ENCODE data around the gene CIDEA. TPM values are rescaled to one million over a fixed set of nuclear protein-coding genes. Genes with fewer than 3 reads are reported as not detected.
"Not testable (repeated sequence)": the region's sequence is repeated elsewhere in the genome, so short reads cannot be mapped to it uniquely, and the experiment has no call there.

CIDEA gene
- not detected in 2 replicates for total RNA-seq
- long read RNA-seq: 0 reads

DNA sequence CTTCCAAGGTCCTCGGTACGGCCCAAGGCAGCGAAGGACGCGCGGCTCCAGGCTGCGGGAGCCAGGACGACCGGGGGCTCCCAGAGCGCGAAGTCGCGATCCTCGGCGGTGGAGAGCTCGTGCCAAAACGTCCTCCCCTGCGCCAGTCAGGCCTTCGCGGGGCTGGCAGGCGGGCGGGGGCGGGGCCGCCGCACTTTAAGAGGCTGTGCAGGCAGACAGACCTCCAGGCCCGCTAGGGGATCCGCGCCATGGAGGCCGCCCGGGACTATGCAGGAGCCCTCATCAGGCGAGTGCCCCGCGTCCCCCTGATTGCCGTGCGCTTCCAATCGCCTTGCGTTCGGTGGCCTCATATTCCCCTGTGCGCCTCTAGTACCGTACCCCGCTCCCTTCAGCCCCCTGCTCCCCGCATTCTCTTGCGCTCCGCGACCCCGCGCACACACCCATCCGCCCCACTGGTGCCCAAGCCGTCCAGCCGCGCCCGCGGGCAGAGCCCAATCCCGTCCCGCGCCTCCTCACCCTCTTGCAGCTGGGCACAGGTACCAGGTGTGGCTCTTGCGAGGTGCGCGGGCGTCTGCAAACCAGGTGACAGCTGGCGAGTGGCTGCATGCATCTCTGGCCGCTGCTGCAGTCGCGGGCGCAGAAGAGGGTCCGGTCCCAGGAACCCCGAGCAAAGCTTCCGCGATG is at the start of gene CIDEA:
CIDEA (plus strand) TSS at position 226 of the 684 bp plus-strand sequence; CDS start at position 249, 23 bp downstream.
- H3K27ac Mint-ChIP-seq (ENCODE audit: unreplicated experiment): no peak within 1 kb of the TSS
- peaks cover 27% of the 10 kb centered on the region for H3K27me3 Mint-ChIP-seq (ENCODE audit: unreplicated experiment)
- peak within 1 kb of the TSS; percentile 60 for H3K4me3 Mint-ChIP-seq (ENCODE audit: unreplicated experiment)
- no peak for TF ChIP-seq CTCF (IDR thresholded peaks at IDR 0.05)
- DNase-seq (ENCODE audit: extremely low spot score, unreplicated experiment): no peak
- no peaks in the 10 kb centered on the region for H3K9me3 Mint-ChIP-seq (ENCODE audit: unreplicated experiment)
- no peaks in the 10 kb centered on the region for H3K36me3 Mint-ChIP-seq (ENCODE audit: unreplicated experiment)
- peaks cover 21% of the 10 kb centered on the region for H3K4me1 Mint-ChIP-seq (ENCODE audit: unreplicated experiment)

- not testable (repeated sequence) for DNase-seq (ENCODE audit: extremely low spot score, unreplicated experiment); H3K36me3 Mint-ChIP-seq (ENCODE audit: unreplicated experiment); H3K9me3 Mint-ChIP-seq (ENCODE audit: unreplicated experiment); H3K4me3 Mint-ChIP-seq (ENCODE audit: unreplicated experiment); H3K4me1 Mint-ChIP-seq (ENCODE audit: unreplicated experiment); H3K27ac Mint-ChIP-seq (ENCODE audit: unreplicated experiment)
- peaks cover 21% of the 10 kb centered on the region for H3K27me3 Mint-ChIP-seq (ENCODE audit: unreplicated experiment)
These were observed 45.6 kb upstream of the CIDEA start for GRCh38 chr18:12208296-12209153.

DNA sequence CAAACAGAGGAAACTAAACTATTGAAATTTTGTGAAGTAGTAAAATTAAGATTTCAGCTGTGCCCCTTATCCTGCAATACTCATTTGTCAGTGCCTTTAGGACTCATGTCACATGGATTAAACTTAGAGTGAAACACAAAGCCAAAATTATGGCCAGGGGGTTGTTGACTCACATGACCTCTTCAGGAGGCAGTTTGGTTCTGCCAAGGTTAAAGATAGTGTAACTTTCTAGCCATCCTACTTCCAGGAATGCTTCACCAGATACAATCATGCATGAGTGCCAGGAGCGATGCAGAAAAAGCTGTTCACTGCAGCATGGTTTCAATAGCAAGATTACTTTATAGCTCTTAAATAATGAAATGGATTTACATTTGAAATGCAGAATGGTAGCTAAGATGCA is 41.9 kb upstream of the CIDEA start:
- H3K27me3 Mint-ChIP-seq (ENCODE audit: unreplicated experiment): peaks cover 43% of the 10 kb centered on the region
- H3K27ac Mint-ChIP-seq (ENCODE audit: unreplicated experiment); H3K36me3 Mint-ChIP-seq (ENCODE audit: unreplicated experiment); H3K4me3 Mint-ChIP-seq (ENCODE audit: unreplicated experiment); H3K4me1 Mint-ChIP-seq (ENCODE audit: unreplicated experiment); H3K9me3 Mint-ChIP-seq (ENCODE audit: unreplicated experiment); DNase-seq (ENCODE audit: extremely low spot score, unreplicated experiment): not testable (repeated sequence)

- not testable (repeated sequence) for H3K4me3 Mint-ChIP-seq (ENCODE audit: unreplicated experiment); H3K9me3 Mint-ChIP-seq (ENCODE audit: unreplicated experiment); H3K36me3 Mint-ChIP-seq (ENCODE audit: unreplicated experiment); DNase-seq (ENCODE audit: extremely low spot score, unreplicated experiment); H3K4me1 Mint-ChIP-seq (ENCODE audit: unreplicated experiment); H3K27ac Mint-ChIP-seq (ENCODE audit: unreplicated experiment)
- peaks cover 51% of the 10 kb centered on the region for H3K27me3 Mint-ChIP-seq (ENCODE audit: unreplicated experiment)
These were observed 39.7 kb upstream of the CIDEA start for GRCh38 chr18:12214296-12215005.

DNA sequence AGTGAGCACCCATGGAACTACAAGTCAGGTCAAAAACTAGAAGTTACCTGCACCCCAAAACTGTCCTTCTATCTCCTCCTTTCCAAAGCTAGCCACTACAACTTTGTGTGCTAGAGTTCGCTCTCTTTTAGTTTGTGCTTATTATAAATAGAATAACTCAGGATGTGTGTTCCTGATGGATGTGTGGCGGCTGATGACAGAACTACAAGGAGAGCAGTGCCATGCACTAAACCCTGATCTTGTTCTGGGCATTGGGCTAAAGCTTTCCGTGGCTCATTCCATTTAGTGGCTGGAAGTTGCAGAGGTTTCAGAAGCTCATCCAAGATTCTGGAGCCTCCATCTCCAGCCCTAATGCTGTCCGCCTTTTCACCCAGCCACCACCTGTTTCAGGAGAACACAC is 37.7 kb upstream of the CIDEA start:
- not testable (repeated sequence) for H3K27ac Mint-ChIP-seq (ENCODE audit: unreplicated experiment); H3K4me1 Mint-ChIP-seq (ENCODE audit: unreplicated experiment); H3K9me3 Mint-ChIP-seq (ENCODE audit: unreplicated experiment); DNase-seq (ENCODE audit: extremely low spot score, unreplicated experiment); H3K36me3 Mint-ChIP-seq (ENCODE audit: unreplicated experiment); H3K4me3 Mint-ChIP-seq (ENCODE audit: unreplicated experiment)
- H3K27me3 Mint-ChIP-seq (ENCODE audit: unreplicated experiment): peaks cover 60% of the 10 kb centered on the region

DNA sequence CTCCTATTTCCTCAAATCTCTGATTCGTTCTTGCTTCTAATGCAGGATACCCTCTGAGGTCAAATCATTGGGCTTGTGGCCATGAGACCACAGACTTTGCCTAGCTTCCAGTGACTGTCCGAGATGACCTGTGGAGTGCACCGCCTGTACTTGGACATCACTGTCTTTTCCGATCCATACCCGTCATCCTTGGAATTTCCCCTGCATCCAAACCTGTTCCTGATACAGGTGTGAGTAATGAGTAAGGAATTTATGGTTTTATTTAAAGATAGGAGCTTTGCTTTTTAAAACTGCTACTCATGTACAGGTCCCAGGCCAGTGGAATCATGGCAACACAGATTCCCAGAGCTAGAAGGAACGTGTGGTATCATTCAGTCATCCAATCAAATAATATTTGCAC is 35.6 kb upstream of the CIDEA start:
- peaks cover 55% of the 10 kb centered on the region for H3K27me3 Mint-ChIP-seq (ENCODE audit: unreplicated experiment)
- not testable (repeated sequence) for H3K4me1 Mint-ChIP-seq (ENCODE audit: unreplicated experiment); DNase-seq (ENCODE audit: extremely low spot score, unreplicated experiment); H3K27ac Mint-ChIP-seq (ENCODE audit: unreplicated experiment); H3K9me3 Mint-ChIP-seq (ENCODE audit: unreplicated experiment); H3K4me3 Mint-ChIP-seq (ENCODE audit: unreplicated experiment); H3K36me3 Mint-ChIP-seq (ENCODE audit: unreplicated experiment)

DNA sequence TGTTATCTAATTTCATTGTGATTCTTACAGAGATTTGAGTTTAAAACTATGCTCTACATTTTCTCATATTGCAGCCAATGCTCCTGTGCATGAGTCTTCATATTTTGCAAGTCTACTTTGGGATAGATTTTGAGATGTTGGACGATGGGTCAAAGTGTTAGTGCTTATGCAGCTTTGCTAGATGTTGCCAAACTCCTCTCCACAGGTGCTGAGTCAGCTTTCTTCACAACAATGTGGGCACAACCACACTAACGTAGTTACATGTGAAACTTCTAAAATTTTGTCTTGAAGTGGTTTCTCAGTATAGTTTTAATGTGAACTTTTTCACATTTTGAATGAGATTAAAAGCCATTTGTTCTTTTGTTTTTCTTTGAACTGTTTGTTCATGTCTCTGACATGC is 32.1 kb upstream of the CIDEA start:
- H3K27ac Mint-ChIP-seq (ENCODE audit: unreplicated experiment); H3K36me3 Mint-ChIP-seq (ENCODE audit: unreplicated experiment): not testable (repeated sequence)
- peaks cover 27% of the 10 kb centered on the region for H3K27me3 Mint-ChIP-seq (ENCODE audit: unreplicated experiment)

GRCh38 chr18:12223326-12223725 is 30.8 kb upstream of the CIDEA start:
- H3K27me3 Mint-ChIP-seq (ENCODE audit: unreplicated experiment): peaks cover 18% of the 10 kb centered on the region
- not testable (repeated sequence) for H3K4me1 Mint-ChIP-seq (ENCODE audit: unreplicated experiment); H3K27ac Mint-ChIP-seq (ENCODE audit: unreplicated experiment); H3K9me3 Mint-ChIP-seq (ENCODE audit: unreplicated experiment); H3K4me3 Mint-ChIP-seq (ENCODE audit: unreplicated experiment); H3K36me3 Mint-ChIP-seq (ENCODE audit: unreplicated experiment); DNase-seq (ENCODE audit: extremely low spot score, unreplicated experiment)

More for the DNA sequence above, 32.1 kb upstream of the CIDEA start:
- H3K4me1 Mint-ChIP-seq (ENCODE audit: unreplicated experiment); H3K9me3 Mint-ChIP-seq (ENCODE audit: unreplicated experiment); H3K4me3 Mint-ChIP-seq (ENCODE audit: unreplicated experiment); DNase-seq (ENCODE audit: extremely low spot score, unreplicated experiment): not testable (repeated sequence)

DNA sequence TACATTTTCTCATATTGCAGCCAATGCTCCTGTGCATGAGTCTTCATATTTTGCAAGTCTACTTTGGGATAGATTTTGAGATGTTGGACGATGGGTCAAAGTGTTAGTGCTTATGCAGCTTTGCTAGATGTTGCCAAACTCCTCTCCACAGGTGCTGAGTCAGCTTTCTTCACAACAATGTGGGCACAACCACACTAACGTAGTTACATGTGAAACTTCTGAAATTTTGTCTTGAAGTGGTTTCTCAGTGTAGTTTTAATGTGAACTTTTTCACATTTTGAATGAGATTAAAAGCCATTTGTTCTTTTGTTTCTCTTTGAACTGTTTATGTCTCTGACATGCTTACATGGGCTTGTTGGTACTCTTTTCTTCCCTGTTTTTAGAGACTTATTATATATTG is 27.4 kb upstream of the CIDEA start:
- H3K9me3 Mint-ChIP-seq (ENCODE audit: unreplicated experiment); H3K27ac Mint-ChIP-seq (ENCODE audit: unreplicated experiment); H3K27me3 Mint-ChIP-seq (ENCODE audit: unreplicated experiment); H3K4me1 Mint-ChIP-seq (ENCODE audit: unreplicated experiment); H3K36me3 Mint-ChIP-seq (ENCODE audit: unreplicated experiment); H3K4me3 Mint-ChIP-seq (ENCODE audit: unreplicated experiment); DNase-seq (ENCODE audit: extremely low spot score, unreplicated experiment): not testable (repeated sequence)

GRCh38 chr18:12227399-12228186 is 26.6 kb upstream of the CIDEA start:
- H3K4me3 Mint-ChIP-seq (ENCODE audit: unreplicated experiment); H3K27me3 Mint-ChIP-seq (ENCODE audit: unreplicated experiment); H3K4me1 Mint-ChIP-seq (ENCODE audit: unreplicated experiment); DNase-seq (ENCODE audit: extremely low spot score, unreplicated experiment); H3K27ac Mint-ChIP-seq (ENCODE audit: unreplicated experiment); H3K36me3 Mint-ChIP-seq (ENCODE audit: unreplicated experiment); H3K9me3 Mint-ChIP-seq (ENCODE audit: unreplicated experiment): not testable (repeated sequence)

Measured in osteocyte (in vitro differentiated cells).